ENCODE data around the gene ESCO1.

ESCO1 gene

DNA sequence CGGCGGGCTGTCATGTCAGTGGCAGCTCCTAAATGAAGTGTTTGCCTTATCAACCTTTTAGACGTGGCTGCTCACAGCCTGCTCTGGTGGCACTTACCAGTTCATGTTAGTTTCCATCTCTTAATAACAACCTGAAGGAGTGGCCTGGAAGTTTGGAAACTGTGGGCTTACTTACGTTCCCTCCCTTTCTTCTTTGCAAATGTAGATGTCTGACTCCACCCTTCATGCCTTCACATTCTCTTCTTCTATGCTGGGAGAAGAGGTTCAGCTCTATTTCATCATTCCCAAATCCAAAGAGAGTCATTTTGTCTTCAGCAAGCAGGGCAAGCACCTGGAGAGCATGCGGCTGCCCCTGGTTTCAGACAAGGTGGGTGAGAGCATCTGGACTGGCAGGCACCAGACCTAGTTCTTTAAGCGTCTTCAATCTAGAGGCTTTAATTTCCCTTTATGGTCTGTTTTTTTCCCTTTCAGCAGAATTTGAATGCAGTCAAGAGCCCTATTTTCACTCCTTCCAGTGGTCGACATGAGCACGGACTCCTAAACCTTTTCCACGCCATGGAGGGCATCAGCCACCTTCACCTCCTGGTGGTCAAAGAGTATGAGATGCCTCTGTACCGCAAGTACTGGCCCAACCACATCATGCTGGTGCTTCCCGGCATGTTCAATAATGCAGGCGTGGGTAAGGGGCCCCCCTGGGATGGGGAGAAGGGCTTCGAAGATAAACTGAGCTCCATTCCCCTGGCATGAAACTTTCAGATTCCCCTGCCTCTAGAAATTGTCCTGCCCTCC lies 92.4 kb downstream of the ESCO1 start:
- no peak overlapping the region for H3K4me3 ChIP-seq (ENCODE audit: low read depth, low read length)
- TF ChIP-seq, protein P1, sequence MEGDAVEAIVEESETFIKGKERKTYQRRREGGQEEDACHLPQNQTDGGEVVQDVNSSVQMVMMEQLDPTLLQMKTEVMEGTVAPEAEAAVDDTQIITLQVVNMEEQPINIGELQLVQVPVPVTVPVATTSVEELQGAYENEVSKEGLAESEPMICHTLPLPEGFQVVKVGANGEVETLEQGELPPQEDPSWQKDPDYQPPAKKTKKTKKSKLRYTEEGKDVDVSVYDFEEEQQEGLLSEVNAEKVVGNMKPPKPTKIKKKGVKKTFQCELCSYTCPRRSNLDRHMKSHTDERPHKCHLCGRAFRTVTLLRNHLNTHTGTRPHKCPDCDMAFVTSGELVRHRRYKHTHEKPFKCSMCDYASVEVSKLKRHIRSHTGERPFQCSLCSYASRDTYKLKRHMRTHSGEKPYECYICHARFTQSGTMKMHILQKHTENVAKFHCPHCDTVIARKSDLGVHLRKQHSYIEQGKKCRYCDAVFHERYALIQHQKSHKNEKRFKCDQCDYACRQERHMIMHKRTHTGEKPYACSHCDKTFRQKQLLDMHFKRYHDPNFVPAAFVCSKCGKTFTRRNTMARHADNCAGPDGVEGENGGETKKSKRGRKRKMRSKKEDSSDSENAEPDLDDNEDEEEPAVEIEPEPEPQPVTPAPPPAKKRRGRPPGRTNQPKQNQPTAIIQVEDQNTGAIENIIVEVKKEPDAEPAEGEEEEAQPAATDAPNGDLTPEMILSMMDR (conservative IDR thresholded peaks at IDR 0.05; ENCODE audit: low read depth, low read length) = no peak
- no peak for DNase-seq (ENCODE audit: low read depth)

DNA sequence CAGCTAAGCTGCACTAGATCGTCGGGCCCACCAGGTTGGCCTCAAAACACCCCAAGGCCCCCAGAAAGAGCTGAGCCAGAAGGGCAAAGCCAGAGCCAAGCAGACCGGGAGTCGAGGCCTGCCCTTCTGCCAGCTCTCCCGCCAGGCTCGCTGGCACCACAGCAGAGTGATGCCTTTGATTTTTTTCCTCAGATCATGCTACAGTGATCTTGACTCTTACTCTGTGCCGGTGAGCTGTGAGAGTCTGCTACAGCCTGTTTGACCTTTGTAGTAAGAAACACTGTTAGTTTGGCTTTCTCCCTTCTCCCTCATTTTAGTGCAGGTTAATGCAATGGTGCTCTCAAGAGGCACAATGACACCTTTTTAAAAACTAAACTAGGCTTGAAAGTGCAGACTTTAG lies 97.8 kb downstream of the ESCO1 start:
- TF ChIP-seq, protein P1 (conservative IDR thresholded peaks at IDR 0.05; ENCODE audit: low read depth, low read length) = no peak
- no peak for DNase-seq (ENCODE audit: low read depth)
- no peak overlapping the region for H3K4me3 ChIP-seq (ENCODE audit: low read depth, low read length)

DNA sequence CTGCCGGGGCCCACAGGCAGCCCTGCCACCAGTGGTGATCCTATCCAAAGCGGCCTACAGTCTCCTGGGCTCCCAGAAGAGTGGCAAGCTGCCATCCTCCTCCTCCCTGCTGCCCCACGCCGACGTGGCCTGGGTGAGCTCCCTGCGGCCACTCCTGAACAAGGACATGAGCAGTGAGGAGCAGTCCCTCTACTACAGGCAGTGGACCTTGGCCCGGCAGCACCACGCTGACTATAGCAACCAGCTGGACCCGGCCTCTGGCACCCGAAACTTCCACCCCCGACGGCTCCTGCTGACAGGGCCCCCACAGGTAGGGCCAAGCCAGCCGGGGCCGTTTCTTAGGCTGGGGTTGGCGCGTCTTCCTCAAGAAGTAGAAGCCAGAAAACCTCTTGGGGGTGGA lies 100.5 kb downstream of the ESCO1 start:
- TF ChIP-seq, protein P1 (conservative IDR thresholded peaks at IDR 0.05; ENCODE audit: low read depth, low read length) = no peak
- DNase-seq (ENCODE audit: low read depth) = no peak
- H3K4me3 ChIP-seq (ENCODE audit: low read depth, low read length) = no peak overlapping the region

DNA sequence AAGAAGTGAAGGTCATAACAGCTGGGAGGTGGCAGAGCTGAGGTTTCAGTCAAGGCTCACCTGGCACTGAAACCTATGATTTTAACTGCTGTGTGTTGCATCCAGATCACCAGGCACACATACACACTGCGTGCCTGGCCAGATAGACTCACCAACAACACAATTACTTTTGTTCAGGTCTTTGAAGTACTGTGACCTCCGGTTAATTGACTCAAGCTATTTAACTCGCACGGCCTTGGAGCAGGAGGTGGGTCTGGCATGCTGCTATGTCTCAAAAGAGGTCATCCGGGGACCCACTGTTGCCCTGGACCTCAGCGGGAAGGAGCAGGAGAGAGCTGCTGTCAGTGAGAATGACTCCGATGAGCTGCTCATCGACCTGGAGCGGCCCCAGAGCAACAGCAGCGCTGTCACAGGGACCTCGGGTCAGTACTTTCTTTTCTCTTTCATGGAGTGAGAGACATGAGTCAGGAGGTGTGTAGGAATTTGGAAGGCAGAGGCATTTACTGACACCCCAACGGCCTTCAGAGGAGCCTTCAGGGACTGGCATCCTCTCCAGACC lies 104.1 kb downstream of the ESCO1 start:
- no peak for DNase-seq (ENCODE audit: low read depth)
- TF ChIP-seq, protein P1 (conservative IDR thresholded peaks at IDR 0.05; ENCODE audit: low read depth, low read length) = no peak
- H3K4me3 ChIP-seq (ENCODE audit: low read depth, low read length) = no peak overlapping the region

DNA sequence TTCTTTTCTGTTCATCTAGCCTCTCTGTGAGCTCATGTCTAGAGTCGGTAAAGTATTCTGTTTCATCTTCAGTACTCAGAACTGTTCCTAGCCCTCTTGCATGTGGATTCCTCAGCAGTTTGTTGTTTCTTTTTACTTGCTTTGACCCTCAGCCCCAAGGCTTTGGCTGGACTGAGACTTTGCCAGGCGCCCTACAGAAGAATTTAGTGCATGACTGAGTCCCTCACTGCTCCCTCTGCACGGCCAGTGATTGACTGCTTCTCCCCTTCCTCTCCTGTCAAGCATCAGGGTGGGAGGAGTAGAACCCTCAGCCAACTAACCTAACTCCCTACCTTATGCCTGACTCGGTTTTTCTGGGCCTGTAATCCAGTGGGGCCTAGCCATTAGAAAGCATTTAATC lies 109.8 kb downstream of the ESCO1 start:
- H3K4me3 ChIP-seq (ENCODE audit: low read depth, low read length) = no peak overlapping the region
- TF ChIP-seq, protein P1 (conservative IDR thresholded peaks at IDR 0.05; ENCODE audit: low read depth, low read length) = no peak
- peak; percentile 14 for DNase-seq (ENCODE audit: low read depth)

DNA sequence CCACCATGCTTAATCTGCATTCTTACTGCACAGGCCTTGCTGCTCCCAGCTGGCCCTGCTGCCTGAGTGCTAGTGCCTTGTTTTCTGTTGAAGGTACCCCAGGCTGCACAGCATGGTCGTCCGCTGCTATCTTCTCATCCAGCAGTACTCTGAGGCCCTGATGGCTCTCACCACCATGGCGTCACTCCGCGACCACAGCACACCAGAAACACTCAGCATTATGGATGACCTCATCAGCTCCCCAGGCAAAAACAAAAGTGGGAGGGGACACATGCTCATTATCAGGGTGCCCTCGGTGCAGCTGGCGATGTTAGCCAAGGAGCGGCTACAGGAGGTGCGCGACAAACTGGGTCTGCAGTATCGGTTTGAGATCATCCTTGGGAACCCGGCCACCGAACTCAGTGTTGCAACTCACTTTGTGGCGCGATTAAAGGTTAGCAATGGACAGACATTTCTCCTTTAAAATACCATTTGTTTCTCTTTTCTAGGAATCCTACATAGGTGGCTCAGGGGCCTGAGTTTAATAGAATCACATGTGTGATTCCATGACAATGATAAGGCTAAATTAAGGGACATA lies 110.5 kb downstream of the ESCO1 start:
- DNase-seq (ENCODE audit: low read depth) = no peak
- TF ChIP-seq, protein P1 (conservative IDR thresholded peaks at IDR 0.05; ENCODE audit: low read depth, low read length) = no peak
- no peak overlapping the region for H3K4me3 ChIP-seq (ENCODE audit: low read depth, low read length)

Measured in choroid plexus epithelial cell (primary cell).